IMR-90 (cell line): ENCODE measurements around the gene MAVS. TPM values are rescaled to one million over a fixed set of nuclear protein-coding genes. Genes with fewer than 3 reads are reported as not detected.

Experiments used
- ATAC-seq: fragments of 200-7000 bp; cut with Tn5 transposase; 2 replicates; pipeline ENCODE4 v1.9.1; 2020; ENCODE audit warnings: low read depth, mild to moderate bottlenecking, moderate library complexity
- BruUV-seq: library from RNA; stranded (reverse); fragments of 400-500 nt; replicated peaks from 2 replicates; lab custom pipeline; 2021; lab: Mats Ljungman, UMichigan
- CTCF ChIA-PET: fragments of 300-600 bp; formaldehyde crosslinking; extraction: SDS; loops from one replicate; lab custom pipeline; 2021; ENCODE audit warnings: antibody characterized with exemption; lab: Yijun Ruan, JAX
- POLR2A ChIA-PET: fragments of 300-600 bp; sonication (Branson Sonifier 250); formaldehyde crosslinking; loops from one replicate; lab custom pipeline; 2022; ENCODE audit warnings: antibody characterized with exemption; ENCODE audit not compliant: unreplicated experiment; lab: Charles Lee
- DNase-seq: peaks from one replicate; pipeline ENCODE4 v3.0.0; 2013
- H2AFZ ChIP-seq: replicated peaks from 2 replicates; pipeline ENCODE3; 2013; ENCODE audit warnings: low read length, mild to moderate bottlenecking; ENCODE audit not compliant: poor library complexity
- H2AK5ac ChIP-seq: 2 replicates; pipeline ENCODE4 v1.6.1; 2013; ENCODE audit warnings: low read depth, low read length, inconsistent platforms
- H2AK9ac ChIP-seq: replicated peaks from 2 replicates; pipeline ENCODE3; 2013; ENCODE audit warnings: mild to moderate bottlenecking, low read depth, low read length, moderate library complexity; ENCODE audit not compliant: poor library complexity
- H2BK120ac ChIP-seq: 2 replicates; pipeline ENCODE4 v1.6.1; 2013; ENCODE audit warnings: low read depth, low read length, inconsistent platforms
- H2BK15ac ChIP-seq: 3 replicates; pipeline ENCODE4 v1.6.1; 2013; ENCODE audit warnings: low read depth, low read length, inconsistent platforms
- H2BK20ac ChIP-seq: 2 replicates; pipeline ENCODE4 v1.6.1; 2013; ENCODE audit warnings: low read depth, mild to moderate bottlenecking, inconsistent platforms, low read length, moderate library complexity
- H2BK5ac ChIP-seq: 2 replicates; pipeline ENCODE4 v1.6.1; 2013; ENCODE audit warnings: mild to moderate bottlenecking, low read depth, low read length, inconsistent platforms; ENCODE audit not compliant: poor library complexity, severe bottlenecking
- H3K14ac ChIP-seq: replicated peaks from 2 replicates; pipeline ENCODE4 v1.6.1; 2013; ENCODE audit warnings: low read depth, low read length, inconsistent platforms
- H3K18ac ChIP-seq: 2 replicates; pipeline ENCODE4 v1.6.1; 2013; ENCODE audit warnings: low read depth, low read length, control low read depth
- H3K23ac ChIP-seq: 2 replicates; pipeline ENCODE4 v1.6.1; 2013; ENCODE audit warnings: low read depth, low read length, inconsistent platforms
- H3K27ac ChIP-seq: 2 replicates; pipeline ENCODE4 v1.5.1; 2013; ENCODE audit warnings: mild to moderate bottlenecking, control low read depth, low read length; ENCODE audit not compliant: insufficient read depth
- H3K27me3 ChIP-seq: 2 replicates; pipeline ENCODE4 v1.6.1; 2013; ENCODE audit warnings: low read length; ENCODE audit not compliant: control insufficient read depth, insufficient read depth
- H3K36me3 ChIP-seq: 2 replicates; pipeline ENCODE4 v1.6.1; 2013; ENCODE audit warnings: low read length, mixed read lengths; ENCODE audit not compliant: control insufficient read depth, insufficient read depth
- H3K4ac ChIP-seq: 2 replicates; pipeline ENCODE4 v1.6.1; 2013; ENCODE audit warnings: low read depth, low read length, inconsistent platforms
- H3K4me1 ChIP-seq: 2 replicates; pipeline ENCODE4 v1.6.1; 2013; ENCODE audit warnings: low read length, mixed read lengths; ENCODE audit not compliant: control insufficient read depth, insufficient read depth
- H3K4me2 ChIP-seq: 2 replicates; pipeline ENCODE4 v1.6.1; 2013; ENCODE audit warnings: low read depth, mild to moderate bottlenecking, control low read depth, low read length, moderate library complexity
- H3K4me3 ChIP-seq: 2 replicates; pipeline ENCODE4 v1.5.1; 2013; ENCODE audit warnings: low read depth, mild to moderate bottlenecking, control low read depth, low read length, moderate library complexity; ENCODE audit not compliant: insufficient read depth
- H3K56ac ChIP-seq: 2 replicates; pipeline ENCODE4 v1.6.1; 2013; ENCODE audit warnings: low read length, inconsistent platforms; ENCODE audit not compliant: insufficient read depth; ENCODE audit errors: extremely low read depth
- H3K79me1 ChIP-seq, 2 experiments: 2 replicates each; pipeline ENCODE4 v1.6.1; 2013; ENCODE audit warnings: low read length in 2 of 2, inconsistent platforms in 1 of 2, low read depth in 1 of 2
- H3K9ac ChIP-seq: 2 replicates; pipeline ENCODE4 v1.6.1; 2013; ENCODE audit warnings: low read depth, low read length, control low read depth
- H3K9me1 ChIP-seq: 2 replicates; pipeline ENCODE4 v1.6.1; 2013; ENCODE audit warnings: low read length, inconsistent platforms; ENCODE audit not compliant: insufficient read depth
- H3K9me3 ChIP-seq: 2 replicates; pipeline ENCODE4 v1.6.1; 2013; ENCODE audit warnings: low read length; ENCODE audit not compliant: control insufficient read depth, insufficient read depth
- H4K20me1 ChIP-seq: 2 replicates; pipeline ENCODE4 v1.6.1; 2013; ENCODE audit warnings: low read length, inconsistent platforms; ENCODE audit not compliant: insufficient read depth
- H4K5ac ChIP-seq: 2 replicates; pipeline ENCODE4 v1.6.1; 2013; ENCODE audit warnings: mild to moderate bottlenecking, low read depth, low read length, control low read depth
- H4K8ac ChIP-seq, 2 experiments: 2 replicates each; pipeline ENCODE4 v1.6.1; 2013; ENCODE audit warnings: low read depth in 2 of 2, low read length in 2 of 2, control low read depth in 1 of 2, inconsistent platforms in 1 of 2
- H4K91ac ChIP-seq: 2 replicates; pipeline ENCODE4 v1.6.1; 2013; ENCODE audit warnings: low read depth, low read length, inconsistent platforms; ENCODE audit not compliant: insufficient read depth
- RCOR1 ChIP-seq: IDR thresholded peaks from 2 replicates; pipeline ENCODE4 v1.6.1; 2012; ENCODE audit warnings: mild to moderate bottlenecking, low read length, improper control_type of control experiment; ENCODE audit not compliant: insufficient replicate concordance
- WGBS, 2 experiments: methylation state at CpG; one replicate each; pipeline versions ENCODE4 v1.1.5 to v1.1.7; 2013; ENCODE audit warnings: missing lambda C conversion rate in 2 of 2; ENCODE audit not compliant: insufficient read length in 1 of 2; ENCODE audit errors: extremely low coverage in 2 of 2; 5-methylcytosine and 5-hydroxymethylcytosine counted together
- dilution Hi-C: fragments of 300-500 bp; cut with HindIII; formaldehyde crosslinking; loops from one replicate; pipeline ENCODE4 v1.14.3; 2018; ENCODE audit warnings: low sequenced_read_pairs; ENCODE audit not compliant: unreplicated experiment
- in situ Hi-C: fragments of 300-500 bp; cut with MboI; formaldehyde crosslinking; loops from 3 replicates; pipeline ENCODE4 v1.14.3; 2019; ENCODE audit warnings: low sequenced_read_pairs, inconsistent platforms, mixed read lengths
- intact Hi-C: fragments of 100-400 bp; cut with micrococcal nuclease; formaldehyde crosslinking; loops from 2 replicates; pipeline ENCODE4 v1.10.0; 2022
- polyA plus RNA-seq, 3 experiments: library from polyadenylated mRNA; depleted of rRNA; stranded (reverse); fragments of >200 nt; gene quantifications; 2 replicates each; pipeline ENCODE4 v1.2.3, GENCODE V29; 2012; ENCODE audit warnings: low replicate concordance in 1 of 3
- total RNA-seq: library from RNA; depleted of rRNA; stranded (reverse); fragments of >200 nt; gene quantifications from 2 replicates; pipeline ENCODE4 v1.2.3, GENCODE V29; 2012

MAVS gene
- total and polyA plus RNA-seq, 2 of the 4 experiments (the other 2 are of a cell fraction): 10.4 to 15.6 TPM

DNA sequence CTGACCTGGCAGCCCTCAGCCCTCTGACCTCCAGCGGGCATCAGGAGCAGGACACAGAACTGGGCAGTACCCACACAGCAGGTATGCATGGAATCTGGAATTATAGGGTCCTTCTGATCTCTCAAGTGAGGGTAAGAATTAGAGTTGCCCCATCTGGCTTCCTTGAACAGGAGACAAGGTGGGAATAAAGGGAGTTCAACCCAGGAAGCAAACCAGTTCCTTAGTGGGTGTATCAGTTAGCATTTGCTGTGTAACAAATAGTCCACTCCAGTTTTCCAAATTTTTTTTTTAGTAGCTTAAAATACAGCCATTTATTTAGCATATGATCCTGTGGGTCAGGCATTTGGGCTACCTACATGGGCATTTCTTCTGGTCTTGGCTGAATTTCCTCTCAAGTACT lies 15.7 kb downstream of the MAVS start:
- no peak for DNase-seq

More for the DNA sequence above, 15.7 kb downstream of the MAVS start:
- Histone ChIP-seq H3K27ac (no peak overlapping the region), H3K14ac (no peak overlapping the region), H3K56ac (no peak overlapping the region), H3K9me3 (peaks cover 5% of the 10 kb centered on the region), H4K8ac (no peak overlapping the region), H2AK9ac (no peak overlapping the region), H3K9me1 (no peaks in the 10 kb centered on the region), H4K5ac (no peak overlapping the region), H3K79me1 (peaks cover 23 to 36% of the 10 kb centered on the region in 2 experiments), H4K20me1 (peaks cover 27% of the 10 kb centered on the region; the same call in 1 of the 2 replicates), H3K23ac (no peak overlapping the region), H4K91ac (no peak overlapping the region), H2BK15ac (no peak overlapping the region), H2AK5ac (no peak overlapping the region), H3K4me3 (no peak overlapping the region), H2BK20ac (no peak overlapping the region), H2AFZ (no peak overlapping the region), H2BK5ac (no peak overlapping the region), H3K4me1 (no peaks in the 10 kb centered on the region), H2BK120ac (no peak overlapping the region), H3K36me3 (peaks cover 81% of the 10 kb centered on the region), H3K4ac (no peak overlapping the region), H3K9ac (no peak overlapping the region), H3K27me3 (no peaks in the 10 kb centered on the region), H3K18ac (no peak overlapping the region), H3K4me2 (no peak overlapping the region)
- dilution Hi-C loops: no loop called here
- TF ChIP-seq RCOR1: no peak
- ChIA-PET POLR2A (no interaction called here), CTCF (no interaction called here)
- in situ Hi-C loops: no loop called here
- intact Hi-C loops: no loop called here
- no peak for ATAC-seq
- no TSS peak for BruUV-seq
- WGBS, 2 experiments: no CpG with 5 or more reads among the region's 1 CpG
